Fibroblast of lung (primary cell): ENCODE results near the gene MBNL3. TPM values are rescaled to one million over a fixed set of nuclear protein-coding genes. Genes with fewer than 3 reads are reported as not detected.

Source experiments
- DNase-seq, 2 donors: peaks; one replicate each; pipeline versions ENCODE4 v3.0.0 to v3.0.0-alpha.2; 2010; ENCODE audit warnings: low read depth in 2 of 2
- H2AFZ ChIP-seq: 2 replicates; pipeline ENCODE4 v1.5.1; 2012; ENCODE audit warnings: low read length, control low read depth, inconsistent platforms
- H3K27ac ChIP-seq: 2 replicates; pipeline ENCODE4 v1.5.1; 2011; ENCODE audit warnings: low read length, control low read depth; ENCODE audit not compliant: insufficient read depth
- H3K27me3 ChIP-seq: 2 replicates; pipeline ENCODE4 v1.5.1; 2011; ENCODE audit warnings: mild to moderate bottlenecking, low read length; ENCODE audit not compliant: control insufficient read depth, insufficient read depth
- H3K36me3 ChIP-seq: 2 replicates; pipeline ENCODE4 v1.5.1; 2011; ENCODE audit warnings: low read length; ENCODE audit not compliant: control insufficient read depth, insufficient read depth
- H3K4me1 ChIP-seq: 2 replicates; pipeline ENCODE4 v1.5.1; 2011; ENCODE audit warnings: low read length; ENCODE audit not compliant: control insufficient read depth, insufficient read depth; ENCODE audit errors: extremely low read depth
- H3K4me2 ChIP-seq: 2 replicates; pipeline ENCODE4 v1.5.1; 2011; ENCODE audit warnings: low read length, control low read depth; ENCODE audit not compliant: insufficient read depth; ENCODE audit errors: extremely low read depth
- H3K4me3 ChIP-seq, 4 experiments: fragments of 200-600 bp in 1 of 4; sonication (generic) in 1 of 4; replicated peaks in 1 of 4; 2 replicates each; pipeline ENCODE4 v1.5.1; 2011 to 2016; ENCODE audit warnings: low read length in 4 of 4, low read depth in 3 of 4, mild to moderate bottlenecking in 3 of 4, control low read depth in 2 of 4, inconsistent platforms in 1 of 4, mixed read lengths in 1 of 4; ENCODE audit not compliant: insufficient read depth in 1 of 4; ENCODE audit errors: control extremely low read depth in 1 of 4
- H3K79me2 ChIP-seq: 2 replicates; pipeline ENCODE4 v1.5.1; 2012; ENCODE audit warnings: mild to moderate bottlenecking, low read length, inconsistent platforms; ENCODE audit not compliant: control insufficient read depth, insufficient read depth
- H3K9ac ChIP-seq: 2 replicates; pipeline ENCODE4 v1.5.1; 2011; ENCODE audit warnings: mild to moderate bottlenecking, low read length, control low read depth; ENCODE audit not compliant: insufficient read depth
- H3K9me3 ChIP-seq: 2 replicates; pipeline ENCODE4 v1.5.1; 2012; ENCODE audit warnings: low read depth, low read length; ENCODE audit not compliant: control insufficient read depth, insufficient read depth
- H4K20me1 ChIP-seq: 2 replicates; pipeline ENCODE4 v1.5.1; 2011; ENCODE audit warnings: low read length; ENCODE audit not compliant: control insufficient read depth, insufficient read depth; ENCODE audit errors: extremely low read depth
- CTCF ChIP-seq, 2 donors: IDR thresholded peaks in 1 of 2; conservative IDR thresholded peaks in 1 of 2; 1 replicate in 1 of 2; 2 replicates in 1 of 2; pipeline ENCODE4 v1.5.1; 2011 to 2012; ENCODE audit warnings: low read length in 2 of 2, control low read depth in 1 of 2, inconsistent platforms in 1 of 2, low read depth in 1 of 2, mild to moderate bottlenecking in 1 of 2
- EZH2 ChIP-seq: IDR thresholded peaks from 2 replicates; pipeline ENCODE4 v1.5.1; 2012; ENCODE audit warnings: low read length, control low read depth, mild to moderate bottlenecking; ENCODE audit errors: missing control alignments
- polyA plus RNA-seq, 2 donors: library from polyadenylated mRNA; depleted of rRNA in 1 of 2; stranded (reverse) in 1 of 2; unstranded in 1 of 2; fragments of >200 nt; gene quantifications; 2 replicates each; pipeline ENCODE4 v1.2.1, GENCODE V29; 2011 to 2012; ENCODE audit warnings: missing spikeins in 1 of 2
- total RNA-seq: library from RNA; depleted of rRNA; stranded (reverse); fragments of >200 nt; gene quantifications from 2 replicates; pipeline ENCODE4 v1.2.1, GENCODE V29; 2014

MBNL3 gene
- total and polyA plus RNA-seq, 2 donors (not counting 1 experiment from before 2014, with no cell fraction given) = 2.6 to 4.5 TPM

DNA sequence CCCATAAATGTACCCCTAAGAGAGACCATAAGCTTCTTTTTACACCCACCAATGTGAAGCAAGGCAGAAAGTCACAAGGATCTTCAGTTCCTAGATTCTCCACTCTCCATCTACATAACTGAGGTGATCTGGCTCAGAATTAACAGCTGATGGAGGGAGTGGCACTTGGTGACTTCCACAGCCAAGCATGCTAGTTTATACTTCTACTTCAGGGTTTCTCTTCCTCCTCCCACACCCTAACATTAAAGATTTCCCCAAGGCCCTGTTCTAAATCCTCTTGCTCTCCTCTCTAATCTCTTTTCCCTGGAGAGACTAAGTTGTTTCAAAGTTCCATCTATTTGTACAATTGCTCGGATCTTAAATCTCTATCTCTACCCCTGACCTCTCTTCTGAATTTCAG lies 81.1 kb downstream of the MBNL3 start:
- Histone ChIP-seq H4K20me1 (no peaks in the 10 kb centered on the region), H3K36me3 (no peaks in the 10 kb centered on the region), H3K4me1 (no peaks in the 10 kb centered on the region), H3K27me3 (no peaks in the 10 kb centered on the region), H3K4me2 (no peak overlapping the region), H3K27ac (no peak overlapping the region), H3K9me3 (no peaks in the 10 kb centered on the region), H3K9ac (no peak overlapping the region), H2AFZ (no peak overlapping the region), H3K79me2 (no peaks in the 10 kb centered on the region), H3K4me3 (no peak overlapping the region)
- TF ChIP-seq CTCF (conservative IDR thresholded peaks at IDR 0.05 in 1 of 2, IDR thresholded peaks at IDR 0.05 in 1 of 2; ENCODE audit: low read depth in 1 of 2, low read length in 2 of 2) (no peak), EZH2 (no peak)
- DNase-seq = no peak

DNA sequence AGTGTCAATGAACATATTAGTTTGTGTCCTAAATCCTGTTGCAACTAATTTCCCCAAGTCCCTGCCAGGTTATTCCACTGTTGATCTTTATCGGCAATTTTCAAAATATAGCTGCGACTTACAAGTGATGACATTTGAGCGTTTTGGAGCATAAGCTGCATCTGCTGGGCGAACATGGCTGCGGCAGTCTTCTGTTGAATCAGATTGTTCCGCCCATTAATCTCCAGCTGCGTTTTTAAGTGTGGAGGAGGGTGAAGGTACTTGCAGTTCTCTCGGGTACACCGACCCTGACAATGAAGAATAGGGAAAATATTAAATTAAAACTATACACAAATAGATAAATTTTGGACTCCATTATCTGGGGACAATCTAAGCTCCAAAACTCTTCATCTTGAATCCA lies 82.7 kb downstream of the MBNL3 start:
- Histone ChIP-seq H3K36me3 (no peaks in the 10 kb centered on the region), H3K9ac (no peak overlapping the region), H3K27ac (no peak overlapping the region), H3K4me3 (no peak overlapping the region), H3K79me2 (no peaks in the 10 kb centered on the region), H3K27me3 (no peaks in the 10 kb centered on the region), H3K4me2 (no peak overlapping the region), H3K4me1 (no peaks in the 10 kb centered on the region), H2AFZ (no peak overlapping the region), H4K20me1 (no peaks in the 10 kb centered on the region), H3K9me3 (no peaks in the 10 kb centered on the region)
- no peak for DNase-seq
- TF ChIP-seq EZH2 = no peak

DNA sequence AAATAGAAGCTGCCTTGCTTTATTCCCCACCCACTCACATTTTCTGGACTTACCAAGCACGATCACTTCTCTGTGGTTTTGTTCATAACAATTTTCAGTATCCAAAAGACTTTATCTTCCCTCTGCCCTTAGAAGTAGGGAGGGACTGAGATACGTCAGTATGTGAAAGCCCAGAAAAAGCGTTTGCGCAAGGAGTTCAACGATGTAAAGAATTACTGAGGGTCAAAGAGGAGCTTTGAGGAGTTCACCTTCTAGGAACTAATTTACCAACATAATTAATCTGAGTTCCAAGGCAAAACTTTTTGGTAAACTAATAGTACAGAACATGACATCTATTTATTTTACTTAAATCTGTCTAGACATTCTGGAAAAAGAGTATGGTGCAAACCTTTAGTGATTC lies 84.6 kb downstream of the MBNL3 start:
- H3K4me1 ChIP-seq = no peaks in the 10 kb centered on the region
- no peaks in the 10 kb centered on the region for H4K20me1 ChIP-seq
- H3K27ac ChIP-seq = no peak overlapping the region
- no peak overlapping the region for H3K4me2 ChIP-seq
- no peaks in the 10 kb centered on the region for H3K79me2 ChIP-seq
- no peaks in the 10 kb centered on the region for H3K27me3 ChIP-seq
- no peaks in the 10 kb centered on the region for H3K9me3 ChIP-seq
- TF ChIP-seq EZH2 = no peak
- no peak for TF ChIP-seq CTCF (conservative IDR thresholded peaks at IDR 0.05 in 1 of 2, IDR thresholded peaks at IDR 0.05 in 1 of 2; ENCODE audit: low read depth in 1 of 2, low read length in 2 of 2)
- no peak overlapping the region for H3K9ac ChIP-seq
- H3K4me3 ChIP-seq = no peak overlapping the region
- H2AFZ ChIP-seq = no peak overlapping the region
- H3K36me3 ChIP-seq = no peaks in the 10 kb centered on the region
- DNase-seq = peak in 1 of 2 donors; percentile 10
